ENCODE data around the gene RBFOX2.

- TF ChIP-seq CTCF (IDR thresholded peaks at IDR 0.05; ENCODE audit: control extremely low read depth in 1 of 3, insufficient read depth in 1 of 3, low read depth in 1 of 3, low read length in 3 of 3): no peak
- no peak for TF ChIP-seq CHD2 (IDR thresholded peaks at IDR 0.05; ENCODE audit: low read length)
- TF ChIP-seq POLR2A (IDR thresholded peaks at IDR 0.05; ENCODE audit: control extremely low read depth in 1 of 2, low read depth in 2 of 2, low read length in 2 of 2): no peak
- TF ChIP-seq EP300 (IDR thresholded peaks at IDR 0.05; ENCODE audit: borderline replicate concordance in 1 of 2, low read depth in 2 of 2, low read length in 2 of 2): no peak
- no peak for TF ChIP-seq POLR2AphosphoS5 (IDR thresholded peaks at IDR 0.05; ENCODE audit: low read depth, low read length)
- no peak for TF ChIP-seq CREB1 (IDR thresholded peaks at IDR 0.05)
- TF ChIP-seq CEBPB (IDR thresholded peaks at IDR 0.05; ENCODE audit: low read depth, low read length): no peak
- no peak for TF ChIP-seq E2F6 (IDR thresholded peaks at IDR 0.05)
- TF ChIP-seq KDM5A (IDR thresholded peaks at IDR 0.05; ENCODE audit: low read length): no peak
- TF ChIP-seq EZH2 (IDR thresholded peaks at IDR 0.05; ENCODE audit: low read depth, low read length, severe bottlenecking): no peak
Observed at GRCh38 chr22:36021606-36022153, 6.9 kb downstream of the RBFOX2 start.

Data from H1 (cell line).